ENCODE measurements around the gene C15orf61. TPM values are rescaled to one million over a fixed set of nuclear protein-coding genes. Genes with fewer than 3 reads are reported as not detected.

C15orf61 gene
- polyA plus RNA-seq, 1 donor = 4.9 TPM

- WGBS (ENCODE audit: insufficient coverage, low lambda C conversion rate) = 73% methylated on average over 3 of the region's 3 CpGs
- Histone ChIP-seq H3K4me3 (ENCODE audit: low read length) (no peak overlapping the region), H3K9me3 (ENCODE audit: control insufficient read depth, low read depth, low read length) (no peaks in the 10 kb centered on the region), H3K27ac (ENCODE audit: low read length) (no peak overlapping the region), H3K4me1 (ENCODE audit: control insufficient read depth, insufficient read depth, low read length) (peaks cover 4% of the 10 kb centered on the region), H3K27me3 (ENCODE audit: control insufficient read depth, insufficient read depth, low read length) (no peaks in the 10 kb centered on the region), H3K36me3 (ENCODE audit: control insufficient read depth, insufficient read depth, low read length) (peaks cover 12% of the 10 kb centered on the region)
- DNase-seq = no peak
Observed at GRCh38 chr15:67549736-67550135, 28.8 kb downstream of the C15orf61 start.

GRCh38 chr15:67550522-67550921, 29.6 kb downstream of the C15orf61 start:
- H3K9me3 ChIP-seq (ENCODE audit: control insufficient read depth, low read depth, low read length) = no peaks in the 10 kb centered on the region
- peaks cover 4% of the 10 kb centered on the region for H3K4me1 ChIP-seq (ENCODE audit: control insufficient read depth, insufficient read depth, low read length)
- DNase-seq = no peak
- no peak overlapping the region for H3K4me3 ChIP-seq (ENCODE audit: low read length)
- no peaks in the 10 kb centered on the region for H3K27me3 ChIP-seq (ENCODE audit: control insufficient read depth, insufficient read depth, low read length)
- no peak overlapping the region for H3K27ac ChIP-seq (ENCODE audit: low read length)
- peaks cover 15% of the 10 kb centered on the region for H3K36me3 ChIP-seq (ENCODE audit: control insufficient read depth, insufficient read depth, low read length)
- no CpG with 5 or more reads among the region's 4 CpGs for WGBS (ENCODE audit: insufficient coverage, low lambda C conversion rate)

GRCh38 chr15:67551207-67551743, 30.3 kb downstream of the C15orf61 start:
- H3K27me3 ChIP-seq (ENCODE audit: control insufficient read depth, insufficient read depth, low read length) = no peaks in the 10 kb centered on the region
- peaks cover 4% of the 10 kb centered on the region for H3K4me1 ChIP-seq (ENCODE audit: control insufficient read depth, insufficient read depth, low read length)
- H3K36me3 ChIP-seq (ENCODE audit: control insufficient read depth, insufficient read depth, low read length) = peaks cover 14% of the 10 kb centered on the region
- WGBS (ENCODE audit: insufficient coverage, low lambda C conversion rate) = no CpG with 5 or more reads among the region's 1 CpG
- H3K4me3 ChIP-seq (ENCODE audit: low read length) = no peak overlapping the region
- no peaks in the 10 kb centered on the region for H3K9me3 ChIP-seq (ENCODE audit: control insufficient read depth, low read depth, low read length)
- no peak overlapping the region for H3K27ac ChIP-seq (ENCODE audit: low read length)
- DNase-seq = no peak

GRCh38 chr15:67554580-67554979, 33.6 kb downstream of the C15orf61 start:
- 88% methylated on average over 2 of the region's 4 CpGs for WGBS (ENCODE audit: insufficient coverage, low lambda C conversion rate)
- DNase-seq = no peak
- Histone ChIP-seq H3K4me1 (ENCODE audit: control insufficient read depth, insufficient read depth, low read length) (no peaks in the 10 kb centered on the region), H3K9me3 (ENCODE audit: control insufficient read depth, low read depth, low read length) (no peaks in the 10 kb centered on the region), H3K27ac (ENCODE audit: low read length) (no peak overlapping the region), H3K27me3 (ENCODE audit: control insufficient read depth, insufficient read depth, low read length) (no peaks in the 10 kb centered on the region), H3K36me3 (ENCODE audit: control insufficient read depth, insufficient read depth, low read length) (peaks cover 12% of the 10 kb centered on the region), H3K4me3 (ENCODE audit: low read length) (no peak overlapping the region)

GRCh38 chr15:67556976-67557570, 36.1 kb downstream of the C15orf61 start:
- WGBS (ENCODE audit: insufficient coverage, low lambda C conversion rate) = no CpG with 5 or more reads among the region's 3 CpGs

GRCh38 chr15:67558502-67558901, 37.6 kb downstream of the C15orf61 start:
- no peak overlapping the region for H3K27ac ChIP-seq (ENCODE audit: low read length)

More at GRCh38 chr15:67556976-67557570, 36.1 kb downstream of the C15orf61 start:
- H3K27ac ChIP-seq (ENCODE audit: low read length) = no peak overlapping the region
- H3K27me3 ChIP-seq (ENCODE audit: control insufficient read depth, insufficient read depth, low read length) = no peaks in the 10 kb centered on the region
- no peak for DNase-seq
- no peak overlapping the region for H3K4me3 ChIP-seq (ENCODE audit: low read length)
- H3K4me1 ChIP-seq (ENCODE audit: control insufficient read depth, insufficient read depth, low read length) = no peaks in the 10 kb centered on the region
- peaks cover 9% of the 10 kb centered on the region for H3K36me3 ChIP-seq (ENCODE audit: control insufficient read depth, insufficient read depth, low read length)
- H3K9me3 ChIP-seq (ENCODE audit: control insufficient read depth, low read depth, low read length) = no peaks in the 10 kb centered on the region

GRCh38 chr15:67559158-67559557, 38.2 kb downstream of the C15orf61 start:
- no peak for DNase-seq
- peaks cover 9% of the 10 kb centered on the region for H3K36me3 ChIP-seq (ENCODE audit: control insufficient read depth, insufficient read depth, low read length)
- no peak overlapping the region for H3K27ac ChIP-seq (ENCODE audit: low read length)
- no peaks in the 10 kb centered on the region for H3K27me3 ChIP-seq (ENCODE audit: control insufficient read depth, insufficient read depth, low read length)
- H3K4me3 ChIP-seq (ENCODE audit: low read length) = no peak overlapping the region
- no peaks in the 10 kb centered on the region for H3K9me3 ChIP-seq (ENCODE audit: control insufficient read depth, low read depth, low read length)
- no CpG with 5 or more reads among the region's 1 CpG for WGBS (ENCODE audit: insufficient coverage, low lambda C conversion rate)
- H3K4me1 ChIP-seq (ENCODE audit: control insufficient read depth, insufficient read depth, low read length) = no peaks in the 10 kb centered on the region

More at GRCh38 chr15:67558502-67558901, 37.6 kb downstream of the C15orf61 start:
- H3K27me3 ChIP-seq (ENCODE audit: control insufficient read depth, insufficient read depth, low read length) = no peaks in the 10 kb centered on the region
- H3K9me3 ChIP-seq (ENCODE audit: control insufficient read depth, low read depth, low read length) = no peaks in the 10 kb centered on the region
- H3K4me3 ChIP-seq (ENCODE audit: low read length) = no peak overlapping the region
- 90% methylated on average over 3 of the region's 4 CpGs for WGBS (ENCODE audit: insufficient coverage, low lambda C conversion rate)
- H3K36me3 ChIP-seq (ENCODE audit: control insufficient read depth, insufficient read depth, low read length) = peaks cover 9% of the 10 kb centered on the region
- no peaks in the 10 kb centered on the region for H3K4me1 ChIP-seq (ENCODE audit: control insufficient read depth, insufficient read depth, low read length)
- no peak for DNase-seq

GRCh38 chr15:67559576-67559975, 38.6 kb downstream of the C15orf61 start:
- no CpG with 5 or more reads among the region's 2 CpGs for WGBS (ENCODE audit: insufficient coverage, low lambda C conversion rate)
- Histone ChIP-seq H3K36me3 (ENCODE audit: control insufficient read depth, insufficient read depth, low read length) (peaks cover 9% of the 10 kb centered on the region), H3K4me3 (ENCODE audit: low read length) (no peak overlapping the region), H3K4me1 (ENCODE audit: control insufficient read depth, insufficient read depth, low read length) (no peaks in the 10 kb centered on the region), H3K27me3 (ENCODE audit: control insufficient read depth, insufficient read depth, low read length) (no peaks in the 10 kb centered on the region), H3K27ac (ENCODE audit: low read length) (no peak overlapping the region), H3K9me3 (ENCODE audit: control insufficient read depth, low read depth, low read length) (no peaks in the 10 kb centered on the region)
- DNase-seq = no peak

GRCh38 chr15:67560320-67560719, 39.4 kb downstream of the C15orf61 start:
- no peak for DNase-seq
- no peak overlapping the region for H3K27ac ChIP-seq (ENCODE audit: low read length)
- no peak overlapping the region for H3K4me3 ChIP-seq (ENCODE audit: low read length)
- no peaks in the 10 kb centered on the region for H3K9me3 ChIP-seq (ENCODE audit: control insufficient read depth, low read depth, low read length)
- no CpG with 5 or more reads among the region's 1 CpG for whole genome bisulfite sequencing (ENCODE audit: insufficient coverage, low lambda C conversion rate)
- peaks cover 6% of the 10 kb centered on the region for H3K36me3 ChIP-seq (ENCODE audit: control insufficient read depth, insufficient read depth, low read length)
- no peaks in the 10 kb centered on the region for H3K4me1 ChIP-seq (ENCODE audit: control insufficient read depth, insufficient read depth, low read length)
- no peaks in the 10 kb centered on the region for H3K27me3 ChIP-seq (ENCODE audit: control insufficient read depth, insufficient read depth, low read length)

- no peak for DNase-seq
- Histone ChIP-seq H3K4me3 (ENCODE audit: low read length) (no peak overlapping the region), H3K36me3 (ENCODE audit: control insufficient read depth, insufficient read depth, low read length) (peaks cover 5% of the 10 kb centered on the region), H3K4me1 (ENCODE audit: control insufficient read depth, insufficient read depth, low read length) (no peaks in the 10 kb centered on the region), H3K27ac (ENCODE audit: low read length) (no peak overlapping the region), H3K9me3 (ENCODE audit: control insufficient read depth, low read depth, low read length) (no peaks in the 10 kb centered on the region), H3K27me3 (ENCODE audit: control insufficient read depth, insufficient read depth, low read length) (no peaks in the 10 kb centered on the region)
- WGBS (ENCODE audit: insufficient coverage, low lambda C conversion rate) = 100% methylated on average over 2 of the region's 5 CpGs
Observed at GRCh38 chr15:67563092-67563491, 42.2 kb downstream of the C15orf61 start.

Data from large intestine (tissue), 3 donors.